ENCODE data around the gene LINC01488.

Gene LINC01488

DNA sequence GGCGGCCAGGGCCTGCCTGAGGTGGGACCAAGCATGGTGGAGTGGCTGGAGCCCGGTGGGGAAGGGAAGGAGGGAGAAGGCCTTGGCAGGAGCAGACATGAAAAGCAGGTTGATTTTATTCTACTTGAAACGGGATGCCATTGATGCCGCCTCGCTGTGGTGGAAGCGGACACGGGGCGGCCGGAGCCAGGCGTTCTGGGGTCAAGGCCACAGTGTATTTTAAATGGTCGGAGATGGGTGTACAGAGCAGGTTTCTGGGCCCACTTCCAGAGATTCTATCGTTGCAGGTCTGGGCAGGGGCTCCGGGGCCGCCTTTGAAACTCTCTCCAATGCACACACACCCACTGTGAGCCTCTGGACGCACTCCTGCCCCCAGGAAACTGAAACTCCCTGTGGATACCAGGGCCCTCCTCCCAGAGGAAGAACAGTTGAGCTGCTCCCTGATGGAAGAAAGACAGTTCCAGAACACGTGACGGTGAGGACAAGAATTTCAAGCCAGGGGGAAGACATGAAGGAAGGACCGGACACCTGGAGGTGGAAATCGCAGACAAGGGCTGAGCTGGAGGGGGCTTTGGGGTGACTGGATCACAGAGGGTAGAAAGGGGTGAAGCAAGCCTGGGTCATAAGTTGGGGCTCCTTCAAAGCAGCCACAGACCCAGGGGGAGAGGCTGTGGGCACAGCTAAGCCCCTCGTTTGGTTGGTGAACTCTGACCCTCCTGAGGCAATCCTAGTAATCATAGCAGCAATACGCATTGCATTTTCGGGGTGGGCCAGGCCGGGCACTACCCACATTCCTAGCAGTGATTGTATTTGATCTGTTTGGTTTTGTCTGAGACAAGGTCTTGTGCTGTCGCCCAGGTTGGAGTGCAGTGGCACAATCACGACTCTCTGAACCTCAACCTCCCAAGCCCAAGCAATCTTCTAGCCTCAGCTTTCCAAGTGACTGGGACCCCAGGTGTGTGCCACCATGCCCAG is 12.3 kb upstream of the LINC01488 start:
- H3K36me3 ChIP-seq (ENCODE audit: control insufficient read depth in 2 of 2, insufficient read depth in 1 of 2, low read length in 2 of 2): no peaks in the 10 kb centered on the region
- H3K9me3 ChIP-seq (ENCODE audit: control insufficient read depth, insufficient read depth, low read depth, low read length): no peaks in the 10 kb centered on the region
- TF ChIP-seq BCL11A (tag by site-specific recombination; IDR thresholded peaks at IDR 0.05; ENCODE audit: low read depth) (no peak), BCL11B (tag by site-specific recombination; IDR thresholded peaks at IDR 0.05; ENCODE audit: low read depth) (no peak), MZF1 (tag by site-specific recombination; IDR thresholded peaks at IDR 0.05; ENCODE audit: borderline replicate concordance) (no peak), ZNF830 (tag by site-specific recombination; IDR thresholded peaks at IDR 0.05; ENCODE audit: low read depth) (no peak), ZFP3 (tag by site-specific recombination; IDR thresholded peaks at IDR 0.05; ENCODE audit: low read depth) (no peak), OSR2 (tag by site-specific recombination; IDR thresholded peaks at IDR 0.05) (no peak), ZNF10 (tag by site-specific recombination; IDR thresholded peaks at IDR 0.05) (no peak), ZNF610 (tag by site-specific recombination; IDR thresholded peaks at IDR 0.05; ENCODE audit: borderline replicate concordance) (no peak), ZFHX2 (tag by site-specific recombination; conservative IDR thresholded peaks at IDR 0.05) (no peak), SP3 (tag by site-specific recombination; IDR thresholded peaks at IDR 0.05) (no peak), HOXC10 (CRISPR knock-in tag; IDR thresholded peaks at IDR 0.05) (no peak)
- TF ChIP-seq, protein P1, sequence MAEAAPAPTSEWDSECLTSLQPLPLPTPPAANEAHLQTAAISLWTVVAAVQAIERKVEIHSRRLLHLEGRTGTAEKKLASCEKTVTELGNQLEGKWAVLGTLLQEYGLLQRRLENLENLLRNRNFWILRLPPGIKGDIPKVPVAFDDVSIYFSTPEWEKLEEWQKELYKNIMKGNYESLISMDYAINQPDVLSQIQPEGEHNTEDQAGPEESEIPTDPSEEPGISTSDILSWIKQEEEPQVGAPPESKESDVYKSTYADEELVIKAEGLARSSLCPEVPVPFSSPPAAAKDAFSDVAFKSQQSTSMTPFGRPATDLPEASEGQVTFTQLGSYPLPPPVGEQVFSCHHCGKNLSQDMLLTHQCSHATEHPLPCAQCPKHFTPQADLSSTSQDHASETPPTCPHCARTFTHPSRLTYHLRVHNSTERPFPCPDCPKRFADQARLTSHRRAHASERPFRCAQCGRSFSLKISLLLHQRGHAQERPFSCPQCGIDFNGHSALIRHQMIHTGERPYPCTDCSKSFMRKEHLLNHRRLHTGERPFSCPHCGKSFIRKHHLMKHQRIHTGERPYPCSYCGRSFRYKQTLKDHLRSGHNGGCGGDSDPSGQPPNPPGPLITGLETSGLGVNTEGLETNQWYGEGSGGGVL (tag by site-specific recombination; IDR thresholded peaks at IDR 0.05): no peak
- ChIA-PET POLR2A (no interaction called here), CTCF (no interaction called here)
- no peak overlapping the region for H3K27ac ChIP-seq (ENCODE audit: extremely low read depth, low read depth, low read length)
- no peak overlapping the region for H3K4me3 ChIP-seq (ENCODE audit: low read depth, low read length)
- H3K4me1 ChIP-seq (ENCODE audit: control insufficient read depth, insufficient read depth, low read length): no peaks in the 10 kb centered on the region

DNA sequence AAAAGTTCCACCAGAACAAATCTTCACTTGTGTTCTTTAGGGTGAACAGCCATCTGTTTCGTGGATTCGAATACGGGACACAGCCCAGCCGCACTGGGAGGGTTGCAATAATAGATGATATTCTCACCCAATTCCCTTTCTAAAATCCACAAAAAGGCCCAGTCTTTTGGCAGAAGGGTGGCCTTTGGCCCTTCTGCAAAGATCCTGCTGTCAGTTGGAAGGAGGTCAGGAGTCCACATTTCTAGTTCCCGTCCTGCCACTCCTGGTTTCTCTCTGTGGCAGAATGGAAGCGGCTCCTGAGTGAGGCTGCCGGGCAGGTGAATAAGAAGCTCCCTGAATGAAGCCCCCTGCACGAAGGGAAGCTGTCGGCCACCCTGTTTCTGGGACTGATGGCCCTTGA is 11.2 kb upstream of the LINC01488 start:
- POLR2A ChIA-PET: no interaction called here
- Histone ChIP-seq H3K9me3 (ENCODE audit: control insufficient read depth, insufficient read depth, low read depth, low read length) (no peaks in the 10 kb centered on the region), H3K36me3 (ENCODE audit: control insufficient read depth in 2 of 2, insufficient read depth in 1 of 2, low read length in 2 of 2) (no peaks in the 10 kb centered on the region), H3K4me3 (ENCODE audit: low read depth, low read length) (no peak overlapping the region), H3K4me1 (ENCODE audit: control insufficient read depth, insufficient read depth, low read length) (no peaks in the 10 kb centered on the region), H3K27ac (ENCODE audit: extremely low read depth, low read depth, low read length) (no peak overlapping the region)
- TF ChIP-seq HOXA7 (CRISPR knock-in tag; IDR thresholded peaks at IDR 0.05; ENCODE audit: borderline replicate concordance) (no peak), ZNF362 (tag by site-specific recombination; IDR thresholded peaks at IDR 0.05) (no peak), ZNF664 (tag by site-specific recombination; IDR thresholded peaks at IDR 0.05) (no peak), ZNF114 (tag by site-specific recombination; IDR thresholded peaks at IDR 0.05) (no peak), ZNF133 (tag by site-specific recombination; IDR thresholded peaks at IDR 0.05) (no peak), ZNF391 (tag by site-specific recombination; IDR thresholded peaks at IDR 0.05; ENCODE audit: borderline replicate concordance, low read depth) (no peak), KLF7 (tag by site-specific recombination; IDR thresholded peaks at IDR 0.05; ENCODE audit: borderline replicate concordance) (no peak), RBAK (tag by site-specific recombination; IDR thresholded peaks at IDR 0.05) (no peak), ZSCAN23 (tag by site-specific recombination; IDR thresholded peaks at IDR 0.05) (no peak), ZNF544 (tag by site-specific recombination; IDR thresholded peaks at IDR 0.05) (no peak), ZSCAN30 (tag by site-specific recombination; IDR thresholded peaks at IDR 0.05) (no peak), ZNF394 (tag by site-specific recombination; IDR thresholded peaks at IDR 0.05; ENCODE audit: borderline replicate concordance) (no peak)
- CTCF ChIA-PET: no interaction called here
